GM12878 (cell line): ENCODE measurements around the gene RBMS3.

Source experiments
- BRCA1 ChIP-seq: IDR thresholded peaks from 2 replicates; pipeline ENCODE4 v1.6.1; 2011; ENCODE audit warnings: low read depth, low read length, improper control_type of control experiment
- HDAC2 ChIP-seq: fragments of 200-600 bp; sonication (generic); IDR thresholded peaks from 2 replicates; pipeline ENCODE4 v1.6.1; 2017
- RAD21 ChIP-seq: IDR thresholded peaks from 2 replicates; pipeline ENCODE4 v1.6.1; 2011; ENCODE audit warnings: mild to moderate bottlenecking, low read depth, low read length, moderate library complexity; ENCODE audit not compliant: insufficient read depth
- TF ChIP-seq, protein P1 (sequence below), 3 experiments: IDR thresholded peaks in 2 of 3; conservative IDR thresholded peaks in 1 of 3; 2 replicates each; pipeline ENCODE4 v1.5.1; 2011; ENCODE audit warnings: low read depth in 3 of 3, low read length in 3 of 3, mild to moderate bottlenecking in 3 of 3, control low read depth in 2 of 3, moderate library complexity in 2 of 3, inconsistent platforms in 1 of 3, mixed read lengths in 1 of 3; ENCODE audit not compliant: control insufficient read depth in 2 of 3, insufficient read depth in 1 of 3; ENCODE audit errors: extremely low read depth in 1 of 3

DNA sequence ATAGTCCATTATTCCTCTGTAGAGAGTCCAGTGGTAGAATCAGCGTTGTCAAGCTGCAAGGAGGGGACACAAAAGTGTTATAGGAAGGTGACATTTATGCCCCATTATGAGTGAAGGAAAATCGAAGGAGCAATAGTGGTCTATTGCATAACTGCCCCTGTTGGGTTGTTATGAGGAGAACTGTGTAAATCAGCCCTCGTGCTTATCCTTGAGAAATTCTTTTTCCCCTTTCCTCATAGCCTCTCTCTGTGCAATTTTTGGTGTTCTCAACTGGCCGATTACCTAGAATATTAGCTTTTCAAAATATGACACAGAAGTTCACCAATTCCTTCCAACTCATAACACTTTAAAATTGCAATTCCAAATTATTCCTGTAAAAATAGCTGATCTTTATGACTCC, 286.6 kb downstream of the RBMS3 start:
- TF ChIP-seq BRCA1 (no peak), HDAC2 (no peak), RAD21 (no peak)
- TF ChIP-seq, protein P1, sequence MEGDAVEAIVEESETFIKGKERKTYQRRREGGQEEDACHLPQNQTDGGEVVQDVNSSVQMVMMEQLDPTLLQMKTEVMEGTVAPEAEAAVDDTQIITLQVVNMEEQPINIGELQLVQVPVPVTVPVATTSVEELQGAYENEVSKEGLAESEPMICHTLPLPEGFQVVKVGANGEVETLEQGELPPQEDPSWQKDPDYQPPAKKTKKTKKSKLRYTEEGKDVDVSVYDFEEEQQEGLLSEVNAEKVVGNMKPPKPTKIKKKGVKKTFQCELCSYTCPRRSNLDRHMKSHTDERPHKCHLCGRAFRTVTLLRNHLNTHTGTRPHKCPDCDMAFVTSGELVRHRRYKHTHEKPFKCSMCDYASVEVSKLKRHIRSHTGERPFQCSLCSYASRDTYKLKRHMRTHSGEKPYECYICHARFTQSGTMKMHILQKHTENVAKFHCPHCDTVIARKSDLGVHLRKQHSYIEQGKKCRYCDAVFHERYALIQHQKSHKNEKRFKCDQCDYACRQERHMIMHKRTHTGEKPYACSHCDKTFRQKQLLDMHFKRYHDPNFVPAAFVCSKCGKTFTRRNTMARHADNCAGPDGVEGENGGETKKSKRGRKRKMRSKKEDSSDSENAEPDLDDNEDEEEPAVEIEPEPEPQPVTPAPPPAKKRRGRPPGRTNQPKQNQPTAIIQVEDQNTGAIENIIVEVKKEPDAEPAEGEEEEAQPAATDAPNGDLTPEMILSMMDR (IDR thresholded peaks at IDR 0.05 in 2 of 3, conservative IDR thresholded peaks at IDR 0.05 in 1 of 3; ENCODE audit: control insufficient read depth in 2 of 3, extremely low read depth in 1 of 3, insufficient read depth in 1 of 3, low read depth in 3 of 3, low read length in 3 of 3), result no peak
